Mesothelial cell of epicardium (in vitro differentiated cells): ENCODE results near the gene CD9. TPM values are rescaled to one million over a fixed set of nuclear protein-coding genes. Genes with fewer than 3 reads are reported as not detected.

Source experiments
- DNase-seq, 2 experiments: peaks; one replicate each; pipeline ENCODE4 v3.0.0; 2021; ENCODE audit warnings: low spot score in 2 of 2; ENCODE audit not compliant: unreplicated experiment in 2 of 2
- H3K27ac Mint-ChIP-seq: 2 replicates; pipeline ENCODE4 v1.8.0; 2021; ENCODE audit warnings: mixed read lengths
- H3K27me3 Mint-ChIP-seq: 2 replicates; pipeline ENCODE4 v1.8.0; 2021; ENCODE audit warnings: low read depth, mixed read lengths
- H3K36me3 Mint-ChIP-seq: 2 replicates; pipeline ENCODE4 v1.8.0; 2021; ENCODE audit warnings: mixed read lengths
- H3K4me1 Mint-ChIP-seq: 2 replicates; pipeline ENCODE4 v1.8.0; 2021; ENCODE audit warnings: mixed read lengths
- H3K4me3 Mint-ChIP-seq: 2 replicates; pipeline ENCODE4 v1.8.0; 2021; ENCODE audit warnings: mild to moderate bottlenecking, moderate library complexity, mixed read lengths
- H3K9me3 Mint-ChIP-seq: 2 replicates; pipeline ENCODE4 v1.8.0; 2021; ENCODE audit warnings: mixed read lengths
- CTCF ChIP-seq: fragments of 200-600 bp; sonication (generic); IDR thresholded peaks from one replicate; pipeline ENCODE4 v1.5.0; 2021; ENCODE audit warnings: antibody characterized with exemption; ENCODE audit not compliant: unreplicated experiment
- total RNA-seq: library from RNA; stranded (reverse); gene quantifications from 3 replicates; pipeline ENCODE4 v1.2.1, GENCODE V29; 2021

Gene CD9
- total RNA-seq, 1 donor from 2014 or later = 22.3 TPM

- no peaks in the 10 kb centered on the region for H3K36me3 Mint-ChIP-seq
- H3K4me1 Mint-ChIP-seq = peaks cover 30% of the 10 kb centered on the region
- H3K4me3 Mint-ChIP-seq = no peak overlapping the region
- DNase-seq = no peak
- peak overlapping the region; percentile 94 for H3K27ac Mint-ChIP-seq
- TF ChIP-seq CTCF = no peak
- peaks cover 2% of the 10 kb centered on the region for H3K9me3 Mint-ChIP-seq
- no peaks in the 10 kb centered on the region for H3K27me3 Mint-ChIP-seq
Measured at GRCh38 chr12:6263931-6264330, 63.7 kb downstream of the CD9 start.

- peak overlapping the region; percentile 94 for H3K27ac Mint-ChIP-seq
- H3K27me3 Mint-ChIP-seq = no peaks in the 10 kb centered on the region
- DNase-seq = no peak
- H3K4me1 Mint-ChIP-seq = peaks cover 32% of the 10 kb centered on the region
- TF ChIP-seq CTCF = no peak
- no peaks in the 10 kb centered on the region for H3K9me3 Mint-ChIP-seq
- no peak overlapping the region for H3K4me3 Mint-ChIP-seq
- no peaks in the 10 kb centered on the region for H3K36me3 Mint-ChIP-seq
Measured at GRCh38 chr12:6264402-6265037, 64.3 kb downstream of the CD9 start.

- Mint-ChIP-seq H3K36me3 (no peaks in the 10 kb centered on the region), H3K4me1 (peaks cover 32% of the 10 kb centered on the region), H3K4me3 (no peak overlapping the region), H3K9me3 (no peaks in the 10 kb centered on the region), H3K27me3 (no peaks in the 10 kb centered on the region), H3K27ac (peak overlapping the region; percentile 12)
- no peak for DNase-seq
- no peak for TF ChIP-seq CTCF
Measured at GRCh38 chr12:6265038-6265405, 64.8 kb downstream of the CD9 start.

- H3K9me3 Mint-ChIP-seq = no peaks in the 10 kb centered on the region
- no peak overlapping the region for H3K4me3 Mint-ChIP-seq
- no peak for TF ChIP-seq CTCF
- H3K27ac Mint-ChIP-seq = peak overlapping the region; percentile 64
- no peaks in the 10 kb centered on the region for H3K27me3 Mint-ChIP-seq
- peaks cover 38% of the 10 kb centered on the region for H3K4me1 Mint-ChIP-seq
- H3K36me3 Mint-ChIP-seq = no peaks in the 10 kb centered on the region
- no peak for DNase-seq
Measured at GRCh38 chr12:6266541-6266966, 66.4 kb downstream of the CD9 start.

GRCh38 chr12:6266971-6267721 is 66.9 kb downstream of the CD9 start:
- Mint-ChIP-seq H3K4me1 (peaks cover 38% of the 10 kb centered on the region), H3K4me3 (no peak overlapping the region), H3K9me3 (no peaks in the 10 kb centered on the region), H3K36me3 (no peaks in the 10 kb centered on the region), H3K27ac (peak overlapping the region; percentile 64), H3K27me3 (no peaks in the 10 kb centered on the region)
- no peak for TF ChIP-seq CTCF
- no peak for DNase-seq
